GM18951 (cell line): ENCODE data around the gene RBAK.
"Not testable (repeated sequence)": the region's sequence is repeated elsewhere in the genome, so short reads cannot be mapped to it uniquely, and the experiment has no call there.

Source experiments
- POLR2A ChIP-seq: IDR thresholded peaks from 4 replicates; pipeline ENCODE4 v1.6.1; 2011; ENCODE audit warnings: mild to moderate bottlenecking; ENCODE audit not compliant: insufficient read length, insufficient read depth; ENCODE audit errors: extremely low read depth
- in situ Hi-C: fragments of 300-500 bp; cut with MboI; formaldehyde crosslinking; loops from one replicate; pipeline ENCODE4 v1.12.0; 2022; ENCODE audit warnings: low sequenced_read_pairs, mixed read lengths, inconsistent platforms; ENCODE audit not compliant: unreplicated experiment

RBAK gene

GRCh38 chr7:5045558-5046396, at the start of gene RBAK:
Gene RBAK (plus strand): TSS chr7:5045860. CDS start chr7:5048077, 2,217 bp downstream.
- in situ Hi-C loops: loop anchor here (10.0 kb wide), 1 partner anchor 1689 kb away; no protein-coding TSS in a partner anchor
- peak; percentile 92 for TF ChIP-seq POLR2A

- no peak for TF ChIP-seq POLR2A
- in situ Hi-C loops: no loop called here
These were observed 48.9 kb upstream of the RBAK start for GRCh38 chr7:4996696-4997222.

- no peak for TF ChIP-seq POLR2A
- in situ Hi-C loops: no loop called here
These were observed 47.4 kb upstream of the RBAK start for GRCh38 chr7:4998244-4998643.

GRCh38 chr7:4998910-4999309, 46.8 kb upstream of the RBAK start:
- in situ Hi-C loops: no loop called here

GRCh38 chr7:4999369-4999950, 46.2 kb upstream of the RBAK start:
- in situ Hi-C loops: no loop called here
- no peak for TF ChIP-seq POLR2A

More at GRCh38 chr7:4998910-4999309, 46.8 kb upstream of the RBAK start:
- no peak for TF ChIP-seq POLR2A

GRCh38 chr7:5001003-5001402, 44.7 kb upstream of the RBAK start:
- in situ Hi-C loops: no loop called here
- no peak for TF ChIP-seq POLR2A

GRCh38 chr7:5001911-5002310, 43.7 kb upstream of the RBAK start:
- TF ChIP-seq POLR2A: no peak
- in situ Hi-C loops: no loop called here

GRCh38 chr7:5005066-5005465, 40.6 kb upstream of the RBAK start:
- TF ChIP-seq POLR2A: no peak
- in situ Hi-C loops: no loop called here

- no peak for TF ChIP-seq POLR2A
- in situ Hi-C loops: no loop called here
These were observed 32.7 kb upstream of the RBAK start for GRCh38 chr7:5012985-5013384.

GRCh38 chr7:5015936-5016335, 29.7 kb upstream of the RBAK start:
- in situ Hi-C loops: not testable (repeated sequence)

- in situ Hi-C loops: not testable (repeated sequence)
These were observed 28.0 kb upstream of the RBAK start for GRCh38 chr7:5017626-5018025.

GRCh38 chr7:5020098-5020497, 25.6 kb upstream of the RBAK start:
- in situ Hi-C loops: no loop called here
- TF ChIP-seq POLR2A: no peak

- in situ Hi-C loops: not testable (repeated sequence)
These were observed 24.6 kb upstream of the RBAK start for GRCh38 chr7:5020976-5021550.

- in situ Hi-C loops: not testable (repeated sequence)
These were observed 22.0 kb upstream of the RBAK start for GRCh38 chr7:5023626-5024025.

GRCh38 chr7:5027796-5028410, 17.8 kb upstream of the RBAK start:
- in situ Hi-C loops: not testable (repeated sequence)

GRCh38 chr7:5033186-5033585, 12.5 kb upstream of the RBAK start:
- in situ Hi-C loops: not testable (repeated sequence)
